Activated CD8-positive, alpha-beta memory T cell treated with anti-CD3 and anti-CD28 coated beads, Interleukin-2, amount 50 U/mL, for 1 hour (primary cell): ENCODE measurements around the gene MRPL58.
"Not testable (repeated sequence)": the region's sequence is repeated elsewhere in the genome, so short reads cannot be mapped to it uniquely, and the experiment has no call there.

ENCODE experiments used
- DNase-seq: peaks from one replicate; pipeline ENCODE4 v3.0.0-alpha.2; 2020; ENCODE audit errors: extremely low read depth

The MRPL58 gene

DNA sequence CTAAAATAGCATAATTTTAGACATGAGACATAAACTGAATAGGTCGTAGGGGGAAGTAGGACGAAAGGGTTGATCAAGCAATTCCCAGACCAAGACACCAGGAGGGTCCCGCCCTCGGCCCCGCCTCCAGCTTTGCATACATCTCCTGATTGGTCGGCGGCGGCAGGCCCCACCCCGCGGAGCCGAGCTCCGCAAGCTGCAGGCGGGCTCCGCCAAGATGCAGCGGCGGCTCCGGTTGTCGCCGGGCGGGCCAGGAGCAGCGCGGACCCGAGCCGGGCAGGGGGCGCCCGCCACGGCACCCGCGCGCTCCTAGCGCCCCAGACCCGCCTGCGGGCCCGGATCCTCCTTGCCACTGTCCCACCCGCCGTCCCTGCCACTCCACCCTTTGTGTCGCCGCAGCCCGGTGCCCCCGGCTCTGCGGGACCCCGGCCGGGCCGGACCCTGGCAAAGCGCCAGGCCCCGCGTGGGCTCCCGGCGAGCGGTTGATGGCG lies 25.0 kb upstream of the MRPL58 start, which contains the start of gene CDR2L:
TSS of gene CDR2L (plus strand) at position 215 of the 491 bp plus-strand sequence. CDS start 412 bp downstream, outside the sequence.
- DNase-seq: peak; percentile 68

DNA sequence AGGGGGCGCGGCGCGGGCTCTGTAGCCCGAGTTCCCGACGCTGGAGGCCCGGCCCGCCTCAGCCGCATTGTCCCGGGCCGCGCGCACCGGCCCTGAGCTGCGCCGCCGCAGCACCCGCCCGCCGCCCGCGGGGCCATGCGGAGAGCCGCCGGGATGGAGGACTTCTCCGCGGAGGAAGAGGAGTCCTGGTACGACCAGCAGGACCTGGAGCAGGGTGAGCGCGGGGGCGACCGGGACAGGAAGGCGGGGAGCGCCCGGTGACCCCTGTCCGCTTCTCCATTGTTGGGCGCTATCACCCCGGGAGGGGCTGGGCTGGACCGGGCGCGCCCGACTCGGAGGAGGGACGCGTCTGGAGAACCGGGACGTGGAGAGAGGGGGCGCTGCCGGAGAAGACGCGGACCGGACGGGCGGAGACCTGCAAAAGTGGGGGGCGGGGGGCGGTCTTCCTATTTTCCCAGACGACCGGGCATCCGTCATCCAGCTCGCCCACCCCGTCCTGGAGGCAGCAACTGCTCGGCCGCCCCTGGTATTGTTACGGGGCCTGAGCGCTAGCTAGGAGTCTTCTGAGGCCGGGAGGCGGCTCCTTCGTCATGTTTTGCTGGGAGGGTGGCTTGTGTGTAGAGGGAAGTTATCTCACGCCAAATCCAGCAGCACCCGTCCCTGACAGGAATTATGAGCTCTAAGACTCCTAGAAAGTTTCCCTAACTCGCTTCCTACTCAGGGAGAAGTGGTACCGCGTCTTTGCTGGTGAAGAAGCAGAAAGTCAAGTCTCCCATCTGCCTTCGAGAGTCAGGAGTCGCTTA lies 24.4 kb upstream of the MRPL58 start:
- no peak for DNase-seq

DNA sequence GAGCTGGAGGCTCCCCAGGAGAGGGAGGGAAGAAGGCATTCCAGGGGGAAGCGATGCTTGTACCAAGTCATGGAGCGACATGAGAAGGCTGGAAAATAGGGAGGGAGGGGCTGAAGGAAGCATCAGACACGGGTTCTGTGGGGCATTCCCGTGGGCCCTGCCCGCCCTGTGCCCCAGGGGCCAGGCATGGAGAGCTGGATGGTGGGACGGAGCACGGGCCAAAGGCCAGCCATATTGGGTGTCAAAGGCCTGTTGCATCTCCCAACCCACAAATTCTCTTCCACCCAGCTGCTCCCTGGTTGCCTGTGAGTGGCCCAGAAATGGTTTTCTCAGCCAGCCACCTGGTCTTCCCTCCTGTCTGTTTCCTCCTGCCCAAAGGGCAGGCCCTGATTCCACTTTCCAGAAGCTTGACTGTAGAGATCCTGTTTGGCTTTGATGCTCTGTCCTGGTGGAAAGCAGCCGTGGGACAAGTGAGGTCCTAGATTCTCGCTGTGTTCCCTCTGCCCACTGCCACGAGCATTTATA lies 21.8 kb upstream of the MRPL58 start:
- no peak for DNase-seq

DNA sequence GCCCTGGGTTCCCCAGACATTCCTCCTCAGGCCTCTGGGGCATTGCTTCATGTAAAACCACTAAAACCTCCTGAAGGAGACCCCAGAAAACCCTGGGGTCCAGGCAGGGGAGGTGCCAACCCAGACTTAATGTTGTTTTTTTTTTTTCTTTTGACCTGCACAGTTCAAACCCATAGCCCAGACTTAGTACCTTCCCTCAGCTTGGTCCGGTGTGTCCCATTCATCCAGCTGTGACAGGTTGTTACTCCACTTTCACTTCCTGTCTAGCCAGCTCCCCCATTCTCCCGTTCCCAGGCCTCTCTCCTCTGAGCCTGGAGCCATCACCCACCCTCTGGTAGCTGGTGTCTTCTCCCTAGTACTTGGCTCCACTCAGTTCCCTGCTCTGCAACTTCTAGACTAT lies 20.2 kb upstream of the MRPL58 start:
- no peak for DNase-seq

DNA sequence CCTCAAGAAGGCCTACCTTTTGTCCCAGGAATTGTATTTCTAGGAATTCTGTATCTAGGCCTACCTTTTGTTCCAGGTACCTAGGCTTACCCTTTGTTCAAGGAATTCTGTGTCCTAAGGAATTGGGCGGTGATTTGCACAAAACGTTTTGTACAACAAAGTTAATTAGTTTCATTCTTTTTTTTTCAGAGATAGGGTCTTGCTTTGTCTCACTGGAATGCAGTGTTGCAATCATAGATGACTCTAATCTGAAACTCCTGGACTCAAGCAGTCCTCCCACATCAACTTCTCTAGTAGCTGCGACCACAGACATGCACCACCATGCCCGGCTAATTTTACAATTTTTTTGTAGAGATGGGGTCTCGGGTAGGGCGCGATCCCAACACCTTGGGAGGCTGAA lies 18.0 kb upstream of the MRPL58 start:
- no peak for DNase-seq

DNA sequence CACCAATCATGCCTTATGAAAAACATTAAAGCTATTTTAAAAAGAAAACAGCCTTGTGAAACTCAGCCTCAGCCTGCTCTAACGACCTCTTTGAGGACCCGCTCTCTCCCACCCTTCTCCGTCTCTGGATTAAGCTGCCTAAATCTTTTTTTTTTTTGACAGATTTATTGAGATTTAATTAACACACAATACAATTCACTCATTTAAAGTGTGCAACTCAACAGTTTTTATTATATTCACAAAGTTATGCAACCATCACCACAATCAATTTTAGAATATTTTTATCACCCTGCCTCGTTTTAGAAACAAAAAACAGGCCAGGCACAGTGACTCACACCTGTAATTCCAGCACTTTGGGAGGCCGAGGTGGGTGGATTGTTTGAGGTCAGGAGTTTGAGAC lies 16.6 kb upstream of the MRPL58 start:
- DNase-seq: no peak

DNA sequence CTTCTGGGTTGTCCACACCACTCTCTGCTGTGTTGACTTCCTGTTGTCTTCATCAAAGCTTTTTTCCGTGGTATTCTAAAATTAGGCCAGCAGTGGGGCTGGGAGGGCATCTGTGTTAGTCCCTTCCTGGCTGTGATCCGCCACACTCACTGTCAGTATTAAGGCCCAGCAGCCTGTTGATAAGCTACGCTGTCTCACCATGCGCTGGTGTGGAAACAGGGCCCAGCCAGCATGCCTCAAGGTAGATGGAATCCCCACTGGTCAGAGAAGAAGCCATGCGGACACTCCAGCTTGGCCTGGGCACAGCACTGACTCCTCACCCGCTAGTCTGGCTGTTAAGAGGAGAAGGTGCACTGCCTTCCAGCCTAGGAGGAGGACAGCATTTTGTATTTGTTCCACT lies 13.7 kb upstream of the MRPL58 start:
- no peak for DNase-seq

DNA sequence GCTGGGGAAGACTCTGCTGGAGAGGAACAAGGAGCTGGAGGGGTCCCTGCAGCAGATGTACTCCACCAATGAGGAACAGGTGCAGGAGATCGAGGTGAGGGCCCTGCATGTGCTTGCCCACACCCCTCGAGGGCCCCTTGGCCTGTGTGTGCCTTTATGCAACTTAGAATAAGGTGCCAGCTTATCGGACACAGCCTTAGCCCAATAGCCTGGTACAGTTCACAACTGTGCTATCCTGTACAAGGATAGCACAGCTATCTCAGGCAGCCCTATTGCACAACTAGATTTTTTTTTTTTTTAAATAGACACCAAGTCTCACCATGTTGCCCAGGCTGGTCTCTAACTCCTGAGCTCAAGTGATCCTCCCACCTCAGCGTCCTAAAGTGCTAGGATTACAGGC lies 12.9 kb upstream of the MRPL58 start:
- DNase-seq: no peak

DNA sequence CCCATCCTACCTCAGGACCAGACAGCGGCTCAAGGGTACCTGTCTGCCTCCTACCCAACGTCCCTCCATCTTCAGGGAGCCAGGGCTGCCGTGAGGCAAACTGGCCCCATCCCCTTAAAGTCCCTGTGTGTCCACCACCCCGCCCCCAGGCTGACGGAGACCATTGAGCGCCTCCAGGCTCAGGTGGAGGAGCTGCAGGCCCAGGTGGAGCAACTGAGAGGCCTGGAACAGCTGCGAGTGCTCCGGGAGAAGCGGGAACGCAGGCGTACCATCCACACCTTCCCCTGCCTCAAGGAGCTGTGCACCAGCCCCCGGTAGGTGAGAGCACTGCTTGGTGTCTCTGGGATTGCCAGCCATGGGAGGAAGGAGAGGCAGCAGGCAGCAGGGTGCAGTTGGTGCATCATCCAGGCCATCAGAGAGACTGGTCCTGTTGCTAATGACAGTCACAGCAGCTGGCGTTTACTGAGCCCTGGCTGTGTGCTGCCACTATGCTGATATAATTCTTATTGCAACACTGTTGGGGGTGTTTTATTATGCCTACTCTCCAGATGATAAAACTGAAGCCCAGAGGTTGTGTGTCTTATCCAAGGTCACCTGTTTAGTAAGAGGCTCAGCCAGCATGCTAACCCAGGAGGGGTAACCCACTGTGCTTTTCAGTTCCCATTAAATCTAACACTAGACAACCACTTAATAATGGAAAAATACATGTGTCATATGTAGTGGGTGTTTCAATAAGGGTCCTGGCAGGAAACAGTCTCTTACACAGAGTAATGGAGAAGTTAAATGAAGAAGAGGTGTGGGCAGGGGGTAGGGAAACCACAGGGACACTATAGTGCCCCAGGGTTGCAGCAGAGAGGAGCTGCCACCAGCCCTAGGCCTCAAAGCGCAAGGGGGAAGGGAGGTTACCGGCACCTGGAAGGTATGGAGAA lies 10.3 kb upstream of the MRPL58 start:
- DNase-seq: no peak

DNA sequence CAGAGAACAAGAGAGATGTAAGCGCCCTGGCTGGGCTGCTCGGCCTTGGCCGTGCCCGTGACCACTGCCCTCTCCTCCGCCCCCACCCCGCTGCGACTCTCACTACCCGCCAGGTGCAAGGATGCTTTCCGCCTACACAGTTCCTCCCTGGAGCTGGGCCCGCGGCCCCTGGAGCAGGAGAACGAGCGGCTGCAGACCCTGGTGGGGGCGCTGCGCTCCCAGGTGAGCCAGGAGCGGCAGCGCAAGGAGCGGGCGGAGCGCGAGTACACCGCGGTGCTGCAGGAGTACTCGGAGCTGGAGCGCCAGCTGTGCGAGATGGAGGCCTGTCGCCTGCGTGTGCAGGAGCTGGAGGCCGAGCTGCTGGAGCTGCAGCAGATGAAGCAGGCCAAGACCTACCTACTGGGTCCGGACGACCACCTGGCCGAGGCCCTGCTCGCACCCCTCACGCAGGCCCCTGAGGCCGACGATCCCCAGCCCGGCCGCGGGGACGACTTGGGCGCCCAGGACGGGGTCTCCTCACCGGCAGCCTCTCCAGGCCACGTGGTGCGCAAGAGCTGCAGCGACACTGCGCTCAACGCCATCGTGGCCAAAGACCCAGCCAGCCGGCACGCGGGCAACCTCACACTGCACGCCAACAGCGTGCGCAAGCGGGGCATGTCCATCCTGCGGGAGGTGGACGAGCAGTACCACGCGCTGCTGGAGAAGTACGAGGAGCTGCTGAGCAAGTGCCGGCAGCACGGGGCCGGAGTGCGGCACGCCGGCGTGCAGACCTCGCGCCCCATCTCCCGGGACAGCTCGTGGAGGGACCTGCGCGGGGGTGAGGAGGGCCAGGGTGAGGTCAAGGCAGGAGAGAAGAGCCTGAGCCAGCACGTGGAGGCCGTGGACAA lies 9.2 kb upstream of the MRPL58 start:
- no peak for DNase-seq

DNA sequence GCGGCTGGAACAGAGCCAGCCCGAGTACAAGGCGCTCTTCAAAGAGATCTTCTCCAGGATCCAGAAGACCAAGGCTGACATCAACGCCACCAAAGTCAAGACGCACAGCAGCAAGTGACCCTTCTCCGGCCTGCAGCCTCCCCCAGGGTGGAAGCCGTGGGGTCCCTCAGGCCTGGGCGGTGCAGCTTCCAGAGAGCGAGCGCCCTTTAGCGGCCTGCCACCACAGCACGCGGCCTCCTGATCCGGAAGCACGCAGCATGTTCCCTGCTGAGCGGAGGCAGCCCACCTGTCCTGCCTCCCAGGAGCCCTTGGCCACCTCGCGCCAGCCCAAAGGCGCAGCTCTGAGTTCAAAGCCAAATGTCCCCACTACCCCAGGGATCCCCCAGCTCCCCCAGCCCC lies 8.5 kb upstream of the MRPL58 start:
- no peak for DNase-seq

DNA sequence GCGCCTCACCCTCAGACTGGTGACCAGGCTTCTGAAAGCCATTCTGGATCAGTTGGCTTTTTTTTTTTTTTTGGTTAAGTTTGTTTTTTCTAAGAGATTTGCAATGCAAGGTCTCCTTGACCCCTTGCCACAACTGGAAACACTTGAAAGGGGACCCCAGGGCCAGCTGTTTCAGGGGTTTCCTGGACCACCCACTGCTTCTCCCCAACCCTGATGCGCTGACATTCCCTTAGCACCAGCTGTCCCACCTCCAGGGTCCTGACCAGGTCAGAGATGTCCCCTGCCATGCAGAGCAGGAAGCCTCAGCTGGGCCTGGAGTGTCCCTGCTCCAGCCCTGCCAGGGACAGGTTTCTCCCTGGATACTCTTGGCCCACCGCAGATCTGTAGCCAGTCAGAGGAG lies 8.1 kb upstream of the MRPL58 start:
- DNase-seq: no peak

DNA sequence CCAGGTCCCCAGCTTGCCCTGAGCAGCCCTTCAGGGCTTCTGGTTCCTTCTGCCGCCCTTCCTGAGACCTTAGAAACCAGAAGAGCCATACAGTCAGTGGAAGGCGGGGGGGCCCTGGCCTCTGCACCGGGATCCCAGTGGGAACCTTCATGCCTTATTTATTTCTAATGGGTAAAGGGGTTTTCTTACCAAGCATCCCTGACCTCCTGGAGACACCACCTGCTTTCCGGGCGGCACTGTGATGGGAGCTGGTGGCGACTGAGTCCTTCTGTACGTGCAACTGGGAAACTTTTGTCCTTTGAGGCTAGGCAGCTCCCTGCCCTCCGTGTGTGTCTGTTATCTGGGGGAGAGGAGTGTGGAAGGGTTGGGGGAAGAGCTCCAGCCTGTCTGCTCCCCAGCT lies 7.2 kb upstream of the MRPL58 start:
- DNase-seq: no peak

DNA sequence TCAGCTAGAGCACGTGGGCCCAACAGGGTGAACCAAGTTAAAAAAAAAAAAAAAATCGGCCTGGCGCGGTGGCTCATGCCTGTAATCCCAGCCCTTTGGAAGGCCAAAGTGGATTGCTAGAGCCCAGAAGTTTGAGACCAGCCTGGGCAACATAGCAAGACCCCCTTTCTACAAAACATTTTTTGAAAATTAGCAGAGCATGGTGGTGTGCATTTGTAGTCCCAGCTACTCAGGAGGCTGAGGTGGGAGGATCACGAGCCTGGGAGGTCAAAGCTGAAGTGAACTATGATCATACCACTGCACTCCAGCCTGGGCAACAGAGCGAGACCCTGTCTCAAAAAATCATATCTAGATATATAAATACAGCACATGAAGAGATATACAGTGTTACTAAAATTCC lies 6.4 kb upstream of the MRPL58 start:
- DNase-seq: not testable (repeated sequence)

DNA sequence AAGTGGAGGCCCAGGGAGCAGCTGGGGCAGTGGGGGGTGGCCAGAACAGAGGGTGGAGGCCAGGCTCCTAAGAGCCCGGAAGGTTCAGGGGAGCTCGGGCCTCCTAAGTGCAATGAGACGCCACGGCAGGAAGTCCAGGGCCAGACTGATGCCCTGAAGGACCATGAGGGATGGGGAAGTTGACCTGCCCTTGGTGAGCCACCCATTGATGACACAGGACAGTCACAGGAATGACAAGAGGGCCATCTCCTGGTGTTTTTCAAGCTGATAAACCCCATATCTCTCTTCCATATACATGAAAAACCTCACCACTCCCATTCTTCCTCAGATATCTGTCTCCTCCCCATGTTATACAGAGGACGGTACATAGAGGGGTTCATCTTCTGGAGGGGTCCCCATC lies 5.8 kb upstream of the MRPL58 start:
- DNase-seq: no peak

DNA sequence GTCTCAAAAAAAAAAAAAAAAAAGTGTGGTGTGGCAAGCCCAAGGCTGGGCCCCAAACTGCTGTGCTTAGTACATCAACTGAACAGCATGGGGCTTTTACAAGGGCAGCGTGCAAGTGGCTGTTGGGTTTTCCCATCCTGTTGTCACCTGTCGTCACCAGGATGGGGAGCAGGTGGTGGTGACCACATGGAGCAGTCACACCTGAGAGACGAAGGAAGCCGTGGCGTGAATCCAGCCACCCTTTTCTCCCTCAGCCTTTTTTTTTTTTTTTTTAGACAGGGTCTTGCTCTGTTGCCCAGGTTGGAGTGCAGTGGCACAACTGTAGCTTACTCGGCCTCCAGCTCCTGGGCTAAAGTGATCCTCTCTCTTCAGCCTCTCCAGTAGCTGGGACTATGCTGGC lies 4.1 kb upstream of the MRPL58 start:
- DNase-seq: no peak

DNA sequence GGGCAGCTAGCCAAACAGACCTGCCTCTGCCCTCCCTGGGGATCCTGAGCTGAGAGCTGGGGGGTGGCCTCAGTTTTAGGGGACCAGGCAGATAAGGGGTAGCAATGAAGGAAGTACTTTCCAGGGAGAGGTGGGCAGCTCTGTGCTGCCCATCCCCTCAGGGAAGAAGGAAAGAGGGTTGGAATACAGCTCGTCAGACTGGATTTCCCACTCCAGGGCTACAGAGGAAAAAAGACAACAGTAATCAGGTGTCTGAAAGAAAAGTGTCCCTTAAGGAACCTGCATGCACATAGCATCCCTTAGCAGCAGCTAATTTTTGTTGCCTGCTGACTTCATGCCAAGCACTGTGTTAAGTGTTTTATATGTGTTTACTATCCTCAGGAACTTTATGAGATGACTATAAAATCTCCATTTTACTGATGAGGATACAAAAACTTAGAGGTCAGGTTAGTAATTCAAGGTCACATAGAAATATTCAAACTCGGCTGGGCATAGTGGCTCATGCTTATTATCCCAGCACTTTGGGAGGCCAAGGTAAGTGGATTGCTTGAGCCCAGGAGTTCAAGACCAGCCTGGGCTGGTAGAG lies 3.2 kb upstream of the MRPL58 start:
- no peak for DNase-seq

DNA sequence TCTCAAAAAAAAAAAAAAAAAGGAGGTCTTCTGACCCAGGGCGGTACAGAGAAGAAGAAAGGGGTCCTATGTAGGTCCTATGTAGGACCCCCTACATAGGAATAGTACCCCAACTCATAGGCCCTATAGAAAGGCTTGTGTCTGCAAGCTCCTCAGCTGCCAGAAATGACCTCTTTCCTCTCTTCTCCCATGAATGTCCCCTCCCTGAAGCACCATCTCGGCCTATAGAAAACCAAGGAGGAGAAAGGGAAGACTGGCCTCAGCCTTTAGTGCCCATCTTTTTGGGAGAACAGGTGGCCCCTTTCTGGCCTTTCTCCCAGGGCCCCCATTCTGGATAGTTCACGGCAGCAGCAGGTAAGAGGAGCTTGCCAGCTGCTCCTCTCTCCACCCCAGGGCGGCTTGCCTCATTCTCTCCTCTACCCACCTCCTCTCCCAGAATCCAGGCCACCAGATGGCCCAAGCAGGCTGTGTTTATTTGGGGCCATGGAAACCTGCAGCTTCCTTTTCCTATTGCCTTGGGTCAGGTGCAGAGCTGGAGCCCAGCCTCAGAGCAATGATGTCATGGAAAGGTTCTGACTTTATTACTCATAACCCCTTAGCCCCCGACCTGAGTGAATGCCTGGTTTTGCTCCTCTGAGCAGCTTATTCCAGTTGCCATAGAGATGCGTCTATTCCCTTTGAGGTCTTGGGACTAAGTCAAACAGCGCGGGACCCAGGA lies 1.6 kb upstream of the MRPL58 start:
- DNase-seq: no peak

DNA sequence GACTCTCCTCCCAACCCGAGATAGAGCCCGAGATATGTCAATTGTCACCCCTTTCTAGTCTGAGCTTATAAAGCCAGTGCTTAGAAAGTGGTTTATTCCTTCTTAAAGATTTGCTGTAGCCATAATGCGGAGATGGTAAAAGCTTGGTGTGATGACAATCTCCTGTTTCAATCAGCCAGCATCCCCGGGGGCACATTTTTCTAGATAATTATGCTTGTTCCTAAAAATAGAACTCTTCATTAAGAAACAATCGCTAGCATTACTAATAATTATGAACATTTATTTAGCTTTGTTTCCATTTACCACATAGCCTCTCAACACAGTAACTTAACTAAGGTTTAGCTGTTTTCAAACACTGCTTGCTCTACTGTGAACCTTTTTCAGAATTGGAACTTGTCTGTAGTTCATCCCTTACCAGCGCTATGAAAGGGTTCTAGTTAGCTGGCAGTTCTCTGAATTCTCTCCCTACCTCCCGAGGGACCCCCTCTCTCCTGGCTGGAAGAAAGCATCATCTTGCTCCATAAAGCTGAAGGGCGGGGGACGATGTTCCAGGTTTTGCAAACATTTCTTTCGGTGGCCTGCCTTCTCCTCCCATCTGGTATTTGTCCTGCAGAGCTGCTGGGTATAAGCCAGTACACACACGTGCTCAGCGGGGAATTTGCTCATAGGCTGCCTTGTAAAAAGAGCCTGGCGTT lies 922 bp upstream of the MRPL58 start:
- DNase-seq: no peak

DNA sequence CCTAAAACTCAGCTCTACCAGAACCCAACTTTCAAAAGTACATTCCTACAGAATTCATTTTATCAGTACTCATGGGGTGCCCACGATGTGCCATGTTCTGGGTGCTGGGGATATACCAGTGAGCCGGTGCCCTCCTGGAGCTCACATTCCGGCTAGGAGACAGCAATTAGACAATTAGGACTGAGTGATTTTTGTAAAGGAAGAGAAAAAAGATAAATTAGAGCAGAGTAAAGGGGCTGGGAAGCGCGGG lies 449 bp upstream of the MRPL58 start:
- DNase-seq: no peak
